HG02610 (cell line): ENCODE results near the gene LTB4R2.

Experiments
- ATAC-seq: cut with Tn5 transposase; IDR thresholded peaks from one replicate; pipeline ENCODE4 v1.9.1; 2021; ENCODE audit warnings: mild to moderate bottlenecking, moderate library complexity; ENCODE audit not compliant: unreplicated experiment

LTB4R2 gene, protein sequence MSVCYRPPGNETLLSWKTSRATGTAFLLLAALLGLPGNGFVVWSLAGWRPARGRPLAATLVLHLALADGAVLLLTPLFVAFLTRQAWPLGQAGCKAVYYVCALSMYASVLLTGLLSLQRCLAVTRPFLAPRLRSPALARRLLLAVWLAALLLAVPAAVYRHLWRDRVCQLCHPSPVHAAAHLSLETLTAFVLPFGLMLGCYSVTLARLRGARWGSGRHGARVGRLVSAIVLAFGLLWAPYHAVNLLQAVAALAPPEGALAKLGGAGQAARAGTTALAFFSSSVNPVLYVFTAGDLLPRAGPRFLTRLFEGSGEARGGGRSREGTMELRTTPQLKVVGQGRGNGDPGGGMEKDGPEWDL

DNA sequence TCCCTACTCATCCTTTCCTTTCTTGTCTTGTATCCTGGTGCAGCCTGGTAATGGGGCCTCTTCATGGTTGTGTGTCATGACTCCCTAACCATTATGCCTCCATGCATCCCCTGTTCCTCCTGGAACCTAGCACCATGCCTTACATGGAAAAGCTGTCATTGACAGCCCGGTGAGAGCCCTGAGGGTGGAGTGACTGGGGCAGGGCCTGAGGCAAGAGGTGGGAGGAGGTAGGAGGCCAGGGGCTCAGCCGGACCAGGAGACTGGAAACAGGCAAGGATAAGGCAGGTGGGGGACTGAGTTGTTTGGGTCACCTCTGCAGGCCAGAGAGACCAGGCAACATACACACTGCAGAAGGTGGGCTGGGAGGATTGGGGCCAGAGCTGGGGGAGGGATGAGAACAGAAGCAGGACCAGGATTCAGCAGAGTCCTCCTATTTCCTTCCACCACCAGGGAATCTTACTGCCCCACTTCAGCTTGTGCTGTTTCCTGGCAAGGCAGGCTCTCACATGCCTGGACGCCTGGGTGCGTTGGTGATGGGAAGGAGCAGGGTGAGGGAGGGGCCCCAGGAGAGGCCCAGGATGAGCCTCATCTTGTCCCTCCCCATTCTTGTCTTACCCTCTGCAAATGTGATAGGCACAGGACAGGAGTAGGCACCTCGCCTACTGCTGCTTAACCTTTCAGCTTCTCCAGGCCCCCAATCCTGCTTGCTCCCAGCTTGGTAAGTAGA lies at the start of gene LTB4R2:
LTB4R2 (plus strand) TSS at position 603 of the 727 bp plus-strand sequence. CDS start 525 bp downstream, outside the sequence.
- no peak for ATAC-seq

DNA sequence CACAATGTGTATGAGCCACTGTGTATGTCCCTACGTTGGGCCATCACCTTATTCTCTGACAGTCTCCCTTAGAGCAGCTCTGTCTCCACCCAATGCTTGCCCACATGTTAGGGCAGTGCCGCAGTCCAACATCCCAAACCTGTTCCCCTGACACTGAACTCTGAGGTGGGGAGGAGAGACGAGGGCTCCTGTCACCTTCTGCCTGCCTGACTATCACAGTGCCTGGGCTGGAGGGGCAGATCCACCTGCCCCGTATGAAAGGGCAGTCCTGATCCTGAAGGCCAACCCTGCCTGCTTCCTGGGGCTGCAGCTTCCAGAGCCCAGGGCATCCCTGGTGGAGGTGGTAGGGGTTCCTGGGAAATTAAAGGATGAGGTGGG lies 49.2 kb upstream of the LTB4R2 start:
- no peak for ATAC-seq

DNA sequence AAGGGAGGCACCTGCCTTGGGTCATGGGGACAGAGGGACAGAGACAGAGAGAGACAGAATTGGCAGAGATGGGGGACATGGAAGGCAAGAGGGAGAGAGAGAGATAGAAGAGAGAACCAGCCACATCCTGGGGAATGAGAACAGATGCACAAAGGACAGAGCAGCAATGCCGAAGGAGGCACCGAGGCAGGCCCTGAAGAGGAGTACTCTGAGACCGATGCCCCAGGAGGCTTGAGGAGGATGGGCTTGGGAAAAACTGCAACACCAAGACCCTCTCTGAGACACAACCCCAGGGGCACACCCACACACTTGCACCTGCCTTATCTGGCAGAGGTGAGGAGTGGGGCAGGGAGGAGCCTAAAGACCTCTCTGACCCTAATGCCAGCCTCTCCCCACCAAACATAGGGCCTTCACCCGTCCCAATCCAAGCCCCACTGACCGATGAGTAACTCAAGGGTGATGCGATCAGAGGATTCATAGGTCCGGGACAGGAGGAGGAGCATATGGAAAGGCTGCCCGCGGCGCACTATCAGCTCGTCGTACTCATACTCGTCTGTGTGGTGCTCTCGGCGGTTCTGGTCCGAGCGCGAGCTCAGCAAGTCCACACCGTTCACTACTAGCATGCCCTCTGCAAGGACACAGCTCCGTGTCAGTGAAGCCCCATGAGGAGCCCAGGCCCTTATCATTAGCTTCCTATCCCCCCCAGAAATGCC lies 48.5 kb upstream of the LTB4R2 start:
- no peak for ATAC-seq

DNA sequence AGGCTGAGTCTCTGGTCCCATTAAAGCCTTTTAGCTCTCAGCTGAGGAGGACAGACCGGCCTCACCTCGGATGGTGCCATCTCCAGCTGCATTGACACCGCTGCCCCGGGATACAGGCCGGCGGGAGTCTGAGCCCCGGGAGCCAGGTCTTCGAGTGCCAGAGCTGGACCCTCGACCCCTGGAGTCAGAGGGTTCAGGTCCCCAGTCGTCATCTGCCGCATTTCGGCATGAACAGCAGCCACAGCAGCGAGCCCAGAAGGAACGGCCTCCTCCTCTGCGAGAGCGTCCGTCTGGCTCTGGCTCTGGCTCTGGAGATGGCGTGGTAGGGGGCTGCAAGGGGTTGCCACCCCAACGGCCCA lies 48.0 kb upstream of the LTB4R2 start:
- ATAC-seq, result no peak

DNA sequence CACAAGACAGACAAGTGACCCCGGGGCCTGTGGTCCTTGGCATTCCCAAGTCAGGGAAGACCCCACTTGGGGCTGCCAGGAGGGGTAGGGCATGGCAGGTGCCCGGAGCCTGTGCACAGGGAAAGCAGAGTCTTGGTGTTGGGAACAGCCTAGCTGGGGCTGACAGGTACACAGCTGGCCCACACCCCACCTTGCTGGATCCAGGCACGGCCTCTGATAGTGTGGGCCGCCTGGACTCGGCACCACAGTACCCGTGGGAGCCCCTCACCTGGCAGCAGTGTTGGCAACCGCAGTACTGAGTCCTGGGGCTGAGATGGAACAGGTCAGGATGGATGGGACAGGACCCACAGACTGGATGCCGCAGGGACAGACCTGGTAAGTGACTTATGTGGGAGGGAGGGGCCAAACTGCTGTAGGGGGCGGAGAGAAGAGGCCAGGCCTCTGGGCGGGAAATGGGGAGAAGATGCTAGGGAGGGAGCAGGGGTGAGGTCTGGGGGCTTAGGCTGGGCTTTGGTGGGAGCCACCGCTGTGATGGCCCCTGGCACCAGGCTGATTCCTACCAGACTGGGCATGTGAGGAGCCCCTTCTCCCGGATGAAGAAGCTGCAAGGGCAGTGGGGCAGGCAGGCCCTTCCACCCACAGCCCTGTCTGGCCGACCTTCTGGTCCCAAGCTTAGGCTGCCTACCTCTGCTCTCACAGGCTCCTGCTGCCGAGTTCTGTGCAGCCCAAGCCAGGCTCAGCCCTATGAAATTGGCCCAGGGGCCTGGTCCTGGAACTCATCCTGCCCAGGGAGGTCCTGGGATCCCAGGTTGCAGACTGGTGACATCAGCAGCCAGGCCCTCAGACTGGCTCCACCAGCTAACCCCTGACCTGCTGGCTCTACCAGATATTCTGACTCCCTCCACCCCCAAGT lies 46.9 kb upstream of the LTB4R2 start, which contains the start of gene TGM1:
TGM1 (minus strand) TSS at position 357 of the 913 bp plus-strand sequence. CDS start 825 bp downstream, outside the sequence.
- no peak for ATAC-seq

DNA sequence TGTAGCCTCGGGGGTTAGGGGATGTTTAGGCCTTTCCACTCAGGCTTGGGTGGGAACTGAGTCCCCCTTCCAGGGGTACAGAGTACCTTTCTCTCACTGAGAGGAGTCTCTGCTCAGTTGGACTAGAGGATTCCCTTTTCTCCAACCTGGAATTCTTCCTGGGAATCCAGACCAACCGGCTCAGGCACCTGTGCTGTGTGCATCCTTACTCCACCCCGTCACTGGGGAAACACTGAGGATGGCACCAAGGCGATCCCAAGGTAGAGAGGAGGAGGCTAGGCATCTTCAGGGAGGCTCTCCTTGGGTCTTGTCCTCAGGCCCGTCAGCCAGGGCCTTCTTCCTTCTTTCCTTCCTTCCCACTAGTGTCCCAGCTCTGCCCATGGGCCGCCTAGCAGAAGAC lies 46.1 kb upstream of the LTB4R2 start:
- no peak for ATAC-seq

DNA sequence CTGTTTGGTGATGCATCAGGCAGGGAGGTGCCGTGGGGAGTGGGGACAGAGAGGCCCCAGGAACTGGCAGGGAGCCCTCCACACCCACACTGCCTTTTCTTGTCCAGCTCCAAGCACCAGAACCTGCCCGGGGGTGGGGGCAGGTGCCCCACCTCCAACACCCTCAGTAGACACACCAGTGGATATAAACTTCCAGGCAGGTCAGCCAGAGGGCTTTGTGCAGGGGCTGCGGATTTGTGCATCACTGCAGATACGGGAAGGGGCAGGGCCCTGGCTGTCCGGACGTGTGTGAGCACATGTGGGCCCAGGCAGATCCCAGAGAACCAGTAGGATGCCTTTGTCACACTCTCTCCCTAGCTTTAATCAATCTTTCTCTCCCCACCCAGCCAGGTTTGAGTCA lies 45.6 kb upstream of the LTB4R2 start:
- no peak for ATAC-seq

DNA sequence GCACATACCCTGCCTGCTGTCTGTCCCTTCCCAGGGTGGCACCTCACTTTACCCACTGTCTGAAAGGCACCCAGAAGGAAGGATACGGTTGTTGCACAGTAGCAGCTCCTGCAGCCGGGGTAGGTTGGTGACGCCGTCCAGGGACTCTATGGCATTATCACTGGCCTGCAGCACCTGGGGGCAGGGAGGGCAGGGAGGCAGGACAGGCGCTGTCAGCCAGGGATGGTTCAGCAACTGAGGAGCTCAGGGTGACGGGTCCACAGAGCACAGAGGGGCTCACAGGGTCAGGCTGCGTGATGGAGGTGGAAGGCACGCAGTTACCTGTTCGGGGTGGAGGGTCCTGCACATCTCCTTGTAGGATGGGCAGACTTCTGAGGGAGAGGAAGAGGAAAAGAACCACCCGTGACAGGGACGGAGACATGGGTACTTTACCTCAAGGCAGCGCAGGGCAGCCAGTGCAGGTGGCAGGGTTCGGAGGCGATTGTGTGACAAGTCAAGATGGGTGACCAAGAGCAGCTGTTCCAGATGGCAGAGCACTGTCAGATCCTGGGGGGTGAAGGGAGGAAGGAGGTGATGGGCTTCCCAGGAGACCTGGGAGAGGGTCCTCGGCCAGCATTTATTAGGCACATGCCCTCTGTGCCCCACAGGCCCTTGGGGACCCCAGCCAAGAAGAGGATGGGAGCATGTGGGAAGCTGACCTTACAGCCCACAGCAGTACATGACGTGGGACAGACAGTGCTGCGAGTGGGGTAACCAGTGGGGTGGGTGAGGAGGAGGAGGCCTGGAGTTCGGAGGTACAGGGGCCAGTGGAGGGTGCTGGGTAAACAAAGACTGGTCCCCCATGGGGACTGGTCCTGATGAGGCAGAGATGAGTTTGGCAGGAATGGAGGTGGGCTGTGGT lies 43.3 kb upstream of the LTB4R2 start:
- ATAC-seq, result no peak

DNA sequence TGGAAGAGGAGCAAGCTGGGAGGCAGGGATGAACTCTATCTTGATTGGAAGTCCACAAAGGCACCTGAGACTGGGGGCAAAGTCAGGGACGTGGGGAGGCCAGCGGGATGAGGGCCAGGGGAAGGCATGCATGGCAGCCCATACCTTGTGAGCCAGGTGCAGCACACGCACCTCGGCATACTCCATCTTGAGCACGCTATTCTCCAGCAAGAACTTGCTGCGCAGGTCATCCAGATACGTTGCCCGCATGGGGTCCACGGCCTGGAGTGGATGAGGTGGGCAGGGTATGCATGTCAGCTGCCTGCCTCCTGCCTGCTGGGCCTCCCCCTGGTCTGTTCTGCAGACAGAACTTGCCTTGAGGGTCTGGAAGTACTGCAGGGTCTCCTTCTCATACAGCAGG lies 42.4 kb upstream of the LTB4R2 start:
- no peak for ATAC-seq

DNA sequence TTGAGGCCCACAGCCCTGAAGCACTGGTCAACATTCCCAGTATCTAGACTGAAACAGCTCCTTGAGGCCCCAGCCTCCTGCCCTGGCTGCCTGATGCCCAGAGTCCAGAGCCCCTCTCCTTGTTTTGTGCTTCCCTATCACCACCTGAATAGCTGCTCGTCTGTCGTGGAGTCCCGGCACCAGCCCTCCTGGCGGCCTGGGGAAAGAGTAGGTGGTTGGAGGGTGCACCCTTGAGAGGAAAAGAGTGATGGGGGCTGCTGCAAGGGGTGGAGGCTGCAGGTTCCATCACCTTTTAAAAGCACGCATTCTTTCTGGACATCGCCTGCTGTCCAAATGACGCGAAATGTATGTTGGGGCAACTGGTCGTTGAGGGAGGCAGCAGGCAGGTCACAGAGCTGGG lies 41.7 kb upstream of the LTB4R2 start:
- no peak for ATAC-seq

DNA sequence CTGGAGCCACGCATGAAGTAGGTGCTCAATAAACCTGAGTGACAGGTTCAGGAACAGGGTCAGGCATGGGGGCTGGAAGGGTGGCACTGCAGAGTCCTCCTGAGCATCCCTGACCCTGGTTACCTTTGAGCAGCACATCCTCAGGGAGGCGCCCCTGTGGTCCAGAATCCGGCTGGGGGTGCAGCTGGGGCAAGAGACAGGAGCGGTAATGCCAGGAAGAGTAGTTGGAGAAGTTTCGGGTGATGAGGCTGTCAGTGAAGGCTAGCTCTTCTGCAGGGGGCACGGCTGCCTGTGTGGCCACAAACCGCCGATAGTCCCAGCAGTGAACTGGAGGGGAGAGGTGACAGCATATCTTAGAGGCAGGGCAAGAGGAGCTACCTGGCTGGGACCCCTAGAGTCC lies 40.6 kb upstream of the LTB4R2 start:
- ATAC-seq, result no peak

DNA sequence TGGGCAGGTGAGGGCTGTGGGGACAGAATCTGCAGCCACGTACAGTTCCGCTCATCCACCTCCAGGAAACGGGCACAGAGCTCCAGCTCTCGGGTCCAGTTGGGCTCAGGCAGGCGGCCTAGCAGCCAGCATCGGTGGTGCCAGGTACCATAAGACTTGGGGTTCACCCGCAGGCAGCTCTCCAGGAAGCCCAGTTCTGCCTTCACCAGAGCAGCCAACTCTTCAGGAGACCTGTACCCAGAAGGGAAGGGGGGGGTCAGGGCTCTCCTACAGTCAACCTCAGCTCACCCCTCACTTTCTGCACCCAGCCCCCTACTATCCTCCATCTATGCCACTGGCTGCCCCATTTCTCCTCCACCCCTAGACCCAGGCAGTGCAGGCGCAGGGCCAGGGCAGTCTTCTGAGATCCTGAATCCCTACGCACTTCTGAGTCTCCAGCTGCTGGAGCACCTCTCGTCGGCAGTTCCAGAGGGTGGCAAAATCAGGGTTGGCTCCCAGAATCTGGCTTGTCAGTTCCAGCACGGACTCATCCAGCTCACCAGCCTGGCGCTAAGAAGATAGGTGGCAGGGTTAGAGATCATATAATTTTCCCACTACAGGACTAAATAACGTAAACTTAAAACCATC lies 39.9 kb upstream of the LTB4R2 start:
- ATAC-seq, result no peak

DNA sequence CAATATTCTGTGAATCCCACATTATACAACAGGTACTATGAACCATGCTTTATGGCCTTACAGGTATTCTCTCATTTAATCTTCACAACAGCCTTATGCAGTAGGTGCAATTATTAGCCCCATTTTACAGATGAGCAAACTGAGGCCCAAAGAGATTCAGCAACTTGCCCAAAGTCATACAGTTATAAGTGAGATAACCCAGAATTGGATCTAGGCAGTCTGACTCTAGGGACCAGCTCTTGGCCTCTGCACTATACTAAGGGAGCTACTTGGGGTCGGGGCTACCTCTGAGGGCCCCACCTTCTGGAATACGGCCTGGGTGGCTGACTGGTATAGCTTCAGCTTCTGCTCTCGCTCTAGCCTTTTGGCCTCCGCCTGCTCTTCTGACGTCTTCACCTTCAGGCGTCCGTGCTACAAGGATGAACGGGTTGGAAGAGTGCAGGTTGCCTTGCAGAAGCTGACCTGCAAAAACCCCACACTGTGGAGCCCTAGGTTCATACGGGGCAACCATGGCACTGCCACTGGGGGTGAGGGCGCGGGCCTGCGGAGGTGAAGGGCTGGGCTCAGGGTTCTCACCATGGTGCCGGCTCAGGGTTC lies 39.3 kb upstream of the LTB4R2 start:
- no peak for ATAC-seq

DNA sequence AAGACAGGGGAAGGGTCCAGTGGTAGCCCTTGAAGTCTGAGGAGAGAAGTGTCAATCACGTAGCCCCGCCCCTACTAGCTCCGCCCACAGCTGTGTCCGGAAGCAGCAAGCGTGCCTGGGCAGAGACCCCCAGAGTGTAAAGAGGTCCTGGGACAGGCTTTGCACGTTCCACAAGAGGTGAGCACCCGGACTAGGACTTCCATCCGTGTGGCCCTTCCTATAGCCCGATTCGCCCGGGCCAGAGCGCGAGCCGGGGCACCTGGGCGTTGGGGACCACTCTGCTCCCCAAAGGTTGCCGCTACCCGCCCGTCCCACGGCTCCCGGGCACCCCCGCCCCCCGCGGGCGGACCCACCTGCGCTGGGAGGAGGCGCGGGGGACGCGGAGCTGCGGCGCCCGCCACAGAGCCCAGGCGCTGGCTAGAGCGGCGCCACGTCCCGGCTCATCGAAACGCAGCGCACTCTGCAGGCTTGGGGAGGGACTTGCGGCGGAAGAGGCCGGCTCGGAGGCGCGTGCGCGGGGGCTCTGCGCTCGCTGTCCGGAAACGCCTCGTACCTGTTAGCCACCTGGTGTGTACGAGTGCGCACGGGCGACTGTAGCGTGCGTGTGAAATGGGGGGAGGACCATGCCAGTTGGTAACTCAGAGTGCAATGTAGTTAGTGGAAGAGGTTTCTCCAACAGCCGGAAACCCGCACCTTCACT lies 38.7 kb upstream of the LTB4R2 start, which contains the start of gene RABGGTA:
RABGGTA (minus strand) TSS at position 464 of the 700 bp plus-strand sequence. CDS start 482 bp downstream, outside the sequence.
- peak; percentile 86 for ATAC-seq

DNA sequence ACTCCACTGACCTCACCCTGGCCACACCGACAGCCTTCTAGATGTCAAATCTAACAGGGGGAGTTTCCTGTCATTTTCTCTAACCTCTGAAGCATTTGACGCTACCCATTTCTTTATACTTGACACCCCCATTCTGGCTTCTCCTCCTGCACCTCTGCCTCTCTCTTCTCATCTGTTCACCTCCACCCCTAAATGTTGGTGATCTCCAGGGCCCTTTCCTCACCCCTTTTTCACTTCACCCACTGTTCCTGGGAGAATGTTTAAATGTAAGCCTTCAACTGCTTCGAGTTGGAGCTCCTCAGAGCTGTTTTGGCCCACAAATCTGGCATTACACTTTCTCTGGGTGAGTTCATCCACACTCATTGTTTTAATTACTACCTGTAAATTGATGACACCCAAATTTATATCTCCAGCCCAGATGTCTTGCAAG lies 38.1 kb upstream of the LTB4R2 start:
- no peak for ATAC-seq

DNA sequence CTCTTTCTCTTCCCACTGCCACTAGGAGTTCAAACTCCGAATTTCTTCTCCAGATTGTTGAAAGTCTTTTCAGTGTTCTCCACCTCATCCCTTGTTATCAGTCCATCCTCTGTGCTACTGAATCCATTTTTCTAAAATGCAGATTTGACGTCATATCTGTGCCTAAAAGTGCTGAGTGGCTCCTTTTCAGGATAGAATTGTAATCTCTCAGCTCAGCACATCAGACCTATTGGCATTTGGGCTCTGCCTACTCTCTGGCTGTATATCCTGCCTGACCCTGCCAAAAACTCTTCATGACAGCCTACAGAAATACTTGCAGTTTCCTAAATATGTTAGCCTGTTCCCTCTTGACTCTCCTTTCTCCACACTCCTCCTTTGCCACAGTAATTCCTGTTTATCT lies 37.5 kb upstream of the LTB4R2 start:
- no peak for ATAC-seq

DNA sequence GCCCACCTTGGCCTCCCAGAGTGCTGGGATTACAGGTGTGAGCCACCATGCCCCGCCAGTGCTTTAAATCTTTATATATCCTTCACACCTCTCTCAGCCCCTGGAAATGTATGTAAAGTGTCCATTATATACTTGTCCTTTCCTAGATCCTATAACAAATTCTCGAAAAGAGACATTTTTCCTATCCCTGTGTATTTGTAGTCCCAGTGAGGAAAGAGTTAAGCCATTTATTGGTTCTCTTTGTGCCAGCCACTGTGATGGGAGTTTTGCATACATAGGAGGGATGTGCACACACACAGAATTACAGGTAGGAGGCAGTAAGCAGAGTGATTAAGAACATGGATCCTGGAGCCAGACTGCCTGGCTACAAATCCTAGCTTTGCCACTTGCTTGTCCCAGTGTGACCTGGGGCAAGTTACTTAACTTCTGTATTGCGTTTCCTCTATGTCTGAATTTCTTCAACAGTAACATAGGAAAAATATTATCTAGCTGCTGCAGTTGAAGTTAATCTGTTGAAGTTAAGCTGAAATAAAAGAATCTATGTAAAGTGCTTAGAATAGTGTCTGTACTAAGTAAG lies 36.4 kb upstream of the LTB4R2 start:
- no peak for ATAC-seq

DNA sequence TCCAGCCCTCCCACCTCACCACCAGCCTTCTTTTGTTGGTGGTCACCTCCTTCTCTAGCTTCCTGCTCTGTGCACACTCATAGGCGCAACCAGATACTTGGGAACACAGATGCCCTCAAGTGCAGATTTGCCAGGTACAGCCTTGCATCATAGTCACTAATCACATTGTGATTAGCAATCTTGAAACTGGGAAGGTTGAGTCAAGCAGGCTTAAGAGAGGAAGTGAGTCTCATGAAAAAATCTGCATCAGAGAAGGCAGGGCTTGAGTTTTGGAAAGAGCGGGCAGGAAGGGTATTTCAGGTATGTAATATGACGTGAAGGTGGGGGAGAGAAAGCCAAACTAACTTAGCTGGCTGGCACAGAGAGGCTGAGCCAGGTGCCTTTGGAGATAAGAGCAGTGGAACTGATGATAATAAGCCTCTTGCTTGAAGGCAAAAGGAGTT lies 35.8 kb upstream of the LTB4R2 start:
- peak; percentile 60 for ATAC-seq
